OCI-LY1 (cell line): ENCODE measurements around the gene GABBR2.

Experiments used
- H2AFZ ChIP-seq: fragments of 200-600 bp; sonication (generic), shearing (Covaris generic); 2 replicates; pipeline ENCODE4 v1.6.0; 2014; ENCODE audit warnings: antibody characterized with exemption, mild to moderate bottlenecking, low read length
- H3F3A ChIP-seq: fragments of 200-600 bp; sonication (generic), shearing (Covaris generic); 2 replicates; pipeline ENCODE4 v1.6.0; 2014; ENCODE audit warnings: mild to moderate bottlenecking, antibody characterized with exemption, low read length, moderate library complexity; ENCODE audit not compliant: insufficient read depth
- H3K27ac ChIP-seq: fragments of 200-600 bp; sonication (generic); 2 replicates; pipeline ENCODE4 v1.5.1; 2014; ENCODE audit warnings: low read length, mixed run types, mild to moderate bottlenecking, low read depth; ENCODE audit not compliant: poor library complexity, severe bottlenecking
- H3K27me3 ChIP-seq: fragments of 200-600 bp; sonication (generic); 2 replicates; pipeline ENCODE4 v1.6.0; 2014; ENCODE audit warnings: antibody characterized with exemption, mild to moderate bottlenecking, low read length, moderate library complexity; ENCODE audit not compliant: insufficient read depth
- H3K36me3 ChIP-seq: fragments of 200-600 bp; sonication (generic); 2 replicates; pipeline ENCODE4 v1.6.1; 2014; ENCODE audit warnings: mild to moderate bottlenecking, antibody characterized with exemption, low read length, moderate library complexity, mixed read lengths; ENCODE audit not compliant: insufficient read depth
- H3K4me1 ChIP-seq: fragments of 200-600 bp; sonication (generic); 2 replicates; pipeline ENCODE4 v1.5.1; 2014; ENCODE audit warnings: mild to moderate bottlenecking, low read length, moderate library complexity; ENCODE audit not compliant: insufficient read depth, severe bottlenecking
- H3K4me2 ChIP-seq: fragments of 200-600 bp; sonication (generic), shearing (Covaris generic); 2 replicates; pipeline ENCODE4 v1.6.1; 2014; ENCODE audit warnings: low read length
- H3K4me3 ChIP-seq: fragments of 200-600 bp; sonication (generic); 2 replicates; pipeline ENCODE4 v1.5.1; 2014; ENCODE audit warnings: low read length, low read depth, mild to moderate bottlenecking, mixed read lengths; ENCODE audit not compliant: poor library complexity, severe bottlenecking
- H3K79me2 ChIP-seq: fragments of 200-600 bp; shearing (Covaris generic); 2 replicates; pipeline ENCODE4 v1.6.1; 2016; ENCODE audit warnings: mixed run types, low read length, mixed read lengths; ENCODE audit not compliant: insufficient read depth
- H3K9ac ChIP-seq: fragments of 200-600 bp; sonication (generic), shearing (Covaris generic); 2 replicates; pipeline ENCODE4 v1.6.1; 2014; ENCODE audit warnings: mild to moderate bottlenecking, low read length, mixed read lengths
- H3K9me2 ChIP-seq: fragments of 200-600 bp; sonication (generic), shearing (Covaris generic); 2 replicates; pipeline ENCODE4 v1.6.1; 2014; ENCODE audit warnings: low read depth, mild to moderate bottlenecking, low read length, mixed read lengths
- H3K9me3 ChIP-seq: fragments of 200-600 bp; shearing (Covaris generic); 2 replicates; pipeline ENCODE4 v1.6.1; 2014; ENCODE audit warnings: low read length, mixed read lengths
- H4K20me1 ChIP-seq: fragments of 200-600 bp; sonication (generic), shearing (Covaris generic); 2 replicates; pipeline ENCODE4 v1.6.0; 2016; ENCODE audit warnings: mild to moderate bottlenecking, low read length; ENCODE audit not compliant: insufficient read depth
- EZH2 ChIP-seq: fragments of 200-600 bp; sonication (generic), shearing (Covaris generic); IDR thresholded peaks from 2 replicates; pipeline ENCODE4 v1.8.0; 2017; ENCODE audit warnings: borderline replicate concordance, mixed run types, mild to moderate bottlenecking, antibody characterized with exemption, low read length, moderate library complexity, mixed read lengths
- TF ChIP-seq, protein P1 (sequence below): fragments of 200-600 bp; sonication (generic), shearing (Covaris generic); IDR thresholded peaks from 2 replicates; pipeline ENCODE4 v1.5.1; 2017; ENCODE audit warnings: mild to moderate bottlenecking, antibody characterized with exemption, low read length, moderate library complexity, mixed read lengths

The GABBR2 gene

DNA sequence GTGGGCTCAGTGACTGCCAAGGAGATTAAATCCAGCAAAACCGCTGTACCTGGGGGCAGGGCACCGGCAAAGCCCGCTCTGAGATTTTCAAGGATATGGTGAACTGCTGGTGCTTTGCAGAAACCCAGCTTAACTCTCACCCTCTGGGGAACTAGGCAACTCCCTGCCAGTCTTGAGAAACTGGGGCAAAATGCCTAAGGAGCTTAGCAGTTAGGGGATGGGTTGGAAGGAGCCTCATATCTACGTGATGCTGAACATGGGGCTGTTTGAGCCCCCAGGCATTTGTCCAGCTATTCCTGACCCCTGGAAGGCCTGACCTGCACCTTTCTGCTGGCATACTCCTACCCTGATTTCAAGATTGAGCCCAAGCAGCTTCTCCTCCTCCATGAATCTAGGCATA is 344.6 kb downstream of the GABBR2 start:
- Histone ChIP-seq H3K27me3 (no peaks in the 10 kb centered on the region), H3K4me1 (no peaks in the 10 kb centered on the region), H2AFZ (no peak overlapping the region), H3K9me2 (no peaks in the 10 kb centered on the region), H3K4me2 (no peak overlapping the region), H3K9ac (no peak overlapping the region), H3K9me3 (peaks cover 4% of the 10 kb centered on the region; the same call in 1 of the 2 replicates), H3K27ac (no peak overlapping the region), H3K4me3 (no peak overlapping the region), H3F3A (no peaks in the 10 kb centered on the region), H3K79me2 (no peaks in the 10 kb centered on the region), H4K20me1 (no peaks in the 10 kb centered on the region), H3K36me3 (no peaks in the 10 kb centered on the region)
- no peak for TF ChIP-seq EZH2
- TF ChIP-seq, protein P1, sequence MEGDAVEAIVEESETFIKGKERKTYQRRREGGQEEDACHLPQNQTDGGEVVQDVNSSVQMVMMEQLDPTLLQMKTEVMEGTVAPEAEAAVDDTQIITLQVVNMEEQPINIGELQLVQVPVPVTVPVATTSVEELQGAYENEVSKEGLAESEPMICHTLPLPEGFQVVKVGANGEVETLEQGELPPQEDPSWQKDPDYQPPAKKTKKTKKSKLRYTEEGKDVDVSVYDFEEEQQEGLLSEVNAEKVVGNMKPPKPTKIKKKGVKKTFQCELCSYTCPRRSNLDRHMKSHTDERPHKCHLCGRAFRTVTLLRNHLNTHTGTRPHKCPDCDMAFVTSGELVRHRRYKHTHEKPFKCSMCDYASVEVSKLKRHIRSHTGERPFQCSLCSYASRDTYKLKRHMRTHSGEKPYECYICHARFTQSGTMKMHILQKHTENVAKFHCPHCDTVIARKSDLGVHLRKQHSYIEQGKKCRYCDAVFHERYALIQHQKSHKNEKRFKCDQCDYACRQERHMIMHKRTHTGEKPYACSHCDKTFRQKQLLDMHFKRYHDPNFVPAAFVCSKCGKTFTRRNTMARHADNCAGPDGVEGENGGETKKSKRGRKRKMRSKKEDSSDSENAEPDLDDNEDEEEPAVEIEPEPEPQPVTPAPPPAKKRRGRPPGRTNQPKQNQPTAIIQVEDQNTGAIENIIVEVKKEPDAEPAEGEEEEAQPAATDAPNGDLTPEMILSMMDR: no peak

DNA sequence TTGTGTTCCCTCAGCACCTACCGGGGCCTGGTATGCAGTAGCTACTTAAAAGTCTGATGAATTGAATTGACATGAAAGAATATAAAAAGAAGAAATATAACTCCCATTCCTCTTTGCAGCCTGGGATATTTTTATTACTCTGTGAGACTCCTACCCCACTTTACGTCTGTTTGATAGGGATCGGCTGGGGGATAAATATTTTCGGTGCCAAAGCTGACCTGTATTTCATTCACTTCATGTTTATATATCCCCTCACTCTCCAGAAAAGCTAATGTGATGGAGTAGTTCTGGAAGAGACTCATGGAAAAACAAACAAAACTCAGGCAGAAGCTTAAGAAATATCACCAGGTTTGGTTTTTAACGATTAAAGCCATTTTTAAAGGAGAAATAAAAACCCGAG is 345.1 kb downstream of the GABBR2 start:
- no peak overlapping the region for H3K4me2 ChIP-seq
- no peaks in the 10 kb centered on the region for H3F3A ChIP-seq
- H3K4me1 ChIP-seq: no peaks in the 10 kb centered on the region
- no peak overlapping the region for H3K4me3 ChIP-seq
- H2AFZ ChIP-seq: no peak overlapping the region
- no peaks in the 10 kb centered on the region for H3K9me2 ChIP-seq
- peaks cover 4% of the 10 kb centered on the region; the same call in 1 of the 2 replicates for H3K9me3 ChIP-seq
- H3K27me3 ChIP-seq: no peaks in the 10 kb centered on the region
- no peak for TF ChIP-seq EZH2
- TF ChIP-seq, protein P1: no peak
- no peak overlapping the region for H3K27ac ChIP-seq
- H3K79me2 ChIP-seq: no peaks in the 10 kb centered on the region
- no peaks in the 10 kb centered on the region for H3K36me3 ChIP-seq
- H3K9ac ChIP-seq: no peak overlapping the region
- H4K20me1 ChIP-seq: no peaks in the 10 kb centered on the region

DNA sequence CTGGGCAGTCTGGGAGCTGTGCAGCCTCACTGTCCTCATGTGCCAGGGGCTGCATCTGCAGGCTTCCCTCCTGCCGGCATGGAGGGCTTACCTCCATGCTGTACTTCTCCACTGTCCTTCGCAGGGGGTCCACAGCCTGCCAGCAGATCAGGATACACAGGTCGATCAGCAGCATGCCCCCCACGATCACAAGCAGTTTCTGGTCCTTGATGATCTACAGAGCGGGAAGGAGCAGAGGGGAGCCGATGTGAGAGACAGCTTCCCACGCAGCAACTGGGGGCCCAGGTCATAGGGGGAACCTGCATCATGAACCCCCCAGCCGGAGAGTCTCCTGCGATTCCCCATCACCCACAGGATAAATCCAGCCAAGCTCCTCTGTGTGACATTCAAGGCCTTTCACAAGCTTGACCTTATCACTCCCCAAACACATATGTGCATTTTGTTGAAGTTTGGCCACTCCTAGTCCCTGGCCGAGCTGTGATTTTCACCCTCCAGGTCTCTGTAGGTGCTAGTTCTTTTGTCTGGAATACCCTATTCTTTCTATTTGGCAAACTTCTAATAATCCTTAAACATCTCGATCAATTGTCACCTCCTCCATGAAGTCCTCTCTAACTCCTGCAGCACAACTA is 346.0 kb downstream of the GABBR2 start:
- no peaks in the 10 kb centered on the region for H3F3A ChIP-seq
- no peaks in the 10 kb centered on the region for H3K27me3 ChIP-seq
- no peaks in the 10 kb centered on the region for H3K9me2 ChIP-seq
- H3K4me3 ChIP-seq: no peak overlapping the region
- H3K4me2 ChIP-seq: no peak overlapping the region
- no peak overlapping the region for H3K27ac ChIP-seq
- H4K20me1 ChIP-seq: no peaks in the 10 kb centered on the region
- H3K79me2 ChIP-seq: no peaks in the 10 kb centered on the region
- TF ChIP-seq EZH2: no peak
- TF ChIP-seq, protein P1: no peak
- no peak overlapping the region for H3K9ac ChIP-seq
- peaks cover 4% of the 10 kb centered on the region; the same call in 1 of the 2 replicates for H3K9me3 ChIP-seq
- H2AFZ ChIP-seq: no peak overlapping the region
- no peaks in the 10 kb centered on the region for H3K4me1 ChIP-seq
- no peaks in the 10 kb centered on the region for H3K36me3 ChIP-seq
